IPS-18a (cell line): ENCODE results near the gene ST3GAL2.
"Not testable (repeated sequence)": the region's sequence is repeated elsewhere in the genome, so short reads cannot be mapped to it uniquely, and the experiment has no call there.

Experiments used
- H3K27ac ChIP-seq: one replicate; pipeline ENCODE4 v1.5.1; 2013; ENCODE audit warnings: low read length
- H3K27me3 ChIP-seq: one replicate; pipeline ENCODE4 v1.6.1; 2013; ENCODE audit warnings: mild to moderate bottlenecking, low read length; ENCODE audit not compliant: control insufficient read depth, insufficient read depth
- H3K36me3 ChIP-seq: one replicate; pipeline ENCODE4 v1.6.1; 2013; ENCODE audit warnings: low read depth, low read length; ENCODE audit not compliant: control insufficient read depth
- H3K4me1 ChIP-seq: one replicate; pipeline ENCODE4 v1.6.1; 2013; ENCODE audit warnings: low read depth, low read length; ENCODE audit not compliant: control insufficient read depth
- H3K4me3 ChIP-seq: one replicate; pipeline ENCODE4 v1.5.1; 2013; ENCODE audit warnings: low read length
- H3K9ac ChIP-seq: one replicate; pipeline ENCODE4 v1.6.1; 2013; ENCODE audit warnings: mild to moderate bottlenecking, low read length, moderate library complexity
- H3K9me3 ChIP-seq: one replicate; pipeline ENCODE4 v1.6.1; 2013; ENCODE audit warnings: low read depth, low read length; ENCODE audit not compliant: control insufficient read depth

Gene ST3GAL2

DNA sequence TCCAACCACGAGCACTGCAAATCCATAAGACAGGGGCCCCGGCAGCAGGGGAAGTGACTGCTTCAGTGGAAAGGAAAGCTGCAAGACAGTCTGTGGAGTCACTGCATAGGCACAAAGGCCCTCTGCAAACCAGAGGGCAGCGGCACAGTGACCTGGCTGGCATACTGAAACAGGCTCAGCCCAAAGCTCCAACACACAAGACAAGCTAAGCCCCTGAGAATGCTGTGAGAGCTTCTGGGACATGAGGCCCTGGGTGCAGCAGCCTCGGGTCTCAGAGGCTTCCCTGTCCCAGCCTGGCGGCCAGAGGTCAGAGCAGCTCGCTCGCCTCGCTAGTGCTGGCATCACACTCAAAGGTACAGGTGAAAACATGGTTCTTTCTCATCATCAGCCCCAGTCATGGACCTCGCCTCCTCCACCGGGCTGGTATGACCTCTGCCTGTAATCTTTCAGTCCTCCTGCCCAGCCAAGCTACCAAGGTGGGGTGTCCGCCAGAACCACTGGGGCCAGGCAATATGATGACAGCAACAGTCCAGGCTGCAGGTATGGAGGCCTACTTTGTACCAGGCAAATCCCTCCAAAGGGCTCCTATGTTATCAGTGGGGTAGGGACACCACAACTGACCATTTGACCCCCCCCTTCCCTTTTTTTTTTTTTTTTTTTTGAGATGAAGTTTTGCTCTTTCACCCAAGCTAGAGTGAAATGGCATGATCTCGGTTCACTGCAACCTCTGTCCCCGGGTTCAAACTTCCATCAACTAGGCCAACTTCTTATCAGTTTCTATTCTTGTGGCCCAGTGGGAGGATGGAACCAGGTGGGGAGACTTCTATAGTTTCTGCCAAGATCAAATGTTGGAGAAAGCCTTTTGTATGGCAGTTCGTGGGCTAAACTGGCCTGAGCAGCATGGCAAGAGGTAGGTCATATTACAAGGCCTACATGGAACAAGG lies 19.2 kb downstream of the ST3GAL2 start:
- H3K36me3 ChIP-seq, result peaks cover under 1% of the 10 kb centered on the region
- H3K27ac ChIP-seq, result no peak overlapping the region
- H3K9ac ChIP-seq, result no peak overlapping the region
- H3K9me3 ChIP-seq, result no peaks in the 10 kb centered on the region
- no peak overlapping the region for H3K4me3 ChIP-seq
- peaks cover 29% of the 10 kb centered on the region for H3K4me1 ChIP-seq
- H3K27me3 ChIP-seq, result no peaks in the 10 kb centered on the region

DNA sequence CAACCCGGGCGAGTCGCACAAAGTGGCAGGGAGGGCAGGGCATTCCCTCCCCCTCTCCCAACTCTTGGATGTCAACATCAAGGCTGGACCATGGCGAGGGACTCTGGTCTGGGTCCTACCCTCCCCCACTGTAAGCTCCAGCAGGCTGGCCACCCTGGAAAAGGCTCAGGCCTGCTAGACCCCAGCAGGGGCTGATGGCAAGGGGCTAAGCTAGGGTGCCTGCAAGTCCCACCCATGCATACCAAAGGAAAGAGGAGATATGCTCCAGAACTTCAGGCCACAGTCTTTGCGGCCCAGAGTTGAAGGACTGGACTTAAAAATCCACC lies 19.9 kb downstream of the ST3GAL2 start:
- H3K9me3 ChIP-seq, result no peaks in the 10 kb centered on the region
- H3K4me3 ChIP-seq, result no peak overlapping the region
- H3K27ac ChIP-seq, result no peak overlapping the region
- H3K27me3 ChIP-seq, result no peaks in the 10 kb centered on the region
- H3K36me3 ChIP-seq, result no peaks in the 10 kb centered on the region
- H3K9ac ChIP-seq, result no peak overlapping the region
- peaks cover 29% of the 10 kb centered on the region for H3K4me1 ChIP-seq

DNA sequence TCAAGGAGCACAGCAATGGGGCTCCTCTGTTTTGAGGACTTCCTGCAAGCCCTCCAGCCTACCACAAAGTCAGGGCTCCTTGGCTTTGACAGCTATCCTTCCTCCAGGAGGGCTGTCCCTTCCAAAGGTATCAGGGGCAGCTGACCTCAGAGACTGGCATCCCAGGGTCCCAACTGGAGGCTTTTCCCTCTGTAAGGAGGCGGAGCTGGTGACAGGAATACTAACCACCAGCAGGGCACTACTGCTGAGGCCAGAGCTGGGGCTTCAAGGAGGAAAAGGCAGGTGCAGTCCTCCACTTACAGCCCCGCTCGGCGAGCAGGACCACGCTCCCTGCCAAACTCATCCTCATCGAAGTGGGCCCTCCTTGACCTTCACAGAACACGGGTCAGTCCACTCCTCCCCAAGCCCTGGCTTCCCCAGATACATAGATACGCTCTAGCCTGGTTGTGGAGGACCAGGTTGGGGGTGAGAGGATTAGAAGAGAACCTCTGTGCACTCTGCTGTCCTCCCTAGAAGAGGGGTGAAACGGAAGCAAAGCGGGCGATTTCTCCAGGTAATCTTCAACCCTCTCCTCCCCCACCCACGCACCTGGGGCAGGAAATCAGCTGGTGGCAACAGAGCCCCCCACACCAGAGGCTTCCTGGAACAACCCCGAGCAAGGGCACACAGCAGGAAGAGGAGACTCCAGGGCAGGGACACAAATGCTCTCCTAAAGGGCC lies 20.5 kb downstream of the ST3GAL2 start:
- Histone ChIP-seq H3K4me1 (peaks cover 29% of the 10 kb centered on the region), H3K4me3 (no peak overlapping the region), H3K27me3 (no peaks in the 10 kb centered on the region), H3K9ac (no peak overlapping the region), H3K27ac (no peak overlapping the region), H3K9me3 (no peaks in the 10 kb centered on the region), H3K36me3 (no peaks in the 10 kb centered on the region)

DNA sequence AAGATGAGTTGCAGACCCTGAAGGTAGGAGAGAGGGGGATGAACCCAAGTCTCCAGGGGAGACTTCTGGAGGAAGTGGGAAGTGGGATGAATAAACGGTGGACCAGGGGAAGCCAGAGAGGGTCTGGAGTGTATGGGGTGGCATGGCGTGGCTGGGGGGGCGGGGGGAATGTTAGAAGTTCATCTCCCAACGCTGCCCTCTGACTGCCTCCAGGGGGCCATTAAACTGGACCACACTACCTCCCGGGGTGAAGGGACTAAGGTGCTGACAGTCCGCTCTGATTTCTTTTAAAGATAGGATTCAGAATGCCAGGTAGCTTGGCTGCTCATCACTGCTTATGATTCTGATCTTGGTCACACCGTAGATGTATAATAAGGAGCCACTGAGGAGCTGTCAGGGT lies 21.2 kb downstream of the ST3GAL2 start:
- no peaks in the 10 kb centered on the region for H3K9me3 ChIP-seq
- H3K27ac ChIP-seq, result no peak overlapping the region
- no peak overlapping the region for H3K9ac ChIP-seq
- H3K36me3 ChIP-seq, result no peaks in the 10 kb centered on the region
- no peak overlapping the region for H3K4me3 ChIP-seq
- H3K4me1 ChIP-seq, result peaks cover 29% of the 10 kb centered on the region
- no peaks in the 10 kb centered on the region for H3K27me3 ChIP-seq

DNA sequence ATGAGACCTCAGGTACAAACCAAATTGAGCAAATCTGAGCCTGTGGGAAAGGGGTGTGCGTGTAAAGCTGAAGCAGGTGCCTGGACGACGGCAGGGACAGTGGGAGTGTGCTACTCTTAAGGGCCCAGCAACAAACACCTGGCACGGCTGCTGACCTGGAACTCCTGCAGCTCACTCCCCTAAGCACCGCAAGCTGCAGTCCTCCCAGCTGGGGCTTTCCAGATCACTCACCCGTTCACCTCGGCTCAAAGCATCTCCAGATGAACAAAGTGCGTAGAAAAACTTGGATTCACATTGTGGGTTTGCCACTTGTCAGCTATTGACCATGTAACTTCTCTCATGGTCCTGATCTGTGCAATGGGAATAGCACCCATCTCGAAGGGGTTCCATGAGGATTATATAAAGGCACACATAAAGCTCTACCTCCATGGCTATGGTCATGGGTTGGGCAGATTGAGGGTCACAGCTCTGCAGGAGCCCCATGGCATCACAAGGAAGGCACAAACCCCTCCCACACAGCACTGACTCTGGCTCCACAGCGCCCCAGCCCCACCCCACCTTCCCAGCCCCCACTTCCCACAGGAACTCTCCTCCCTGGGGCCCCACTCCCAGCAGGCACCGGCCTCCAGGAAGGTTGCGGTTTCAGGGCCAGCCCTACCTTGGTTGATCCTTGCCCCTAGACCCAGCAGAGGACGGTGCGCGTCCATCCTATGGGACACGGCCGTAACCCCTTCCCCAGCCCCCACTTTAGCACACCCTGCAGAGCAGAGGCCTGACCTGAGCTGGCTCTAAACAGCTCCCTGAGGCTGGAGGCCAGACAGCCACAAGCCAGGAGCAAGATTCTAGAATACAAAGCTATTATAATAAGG lies 21.9 kb downstream of the ST3GAL2 start:
- Histone ChIP-seq H3K36me3 (no peaks in the 10 kb centered on the region), H3K9me3 (no peaks in the 10 kb centered on the region), H3K4me1 (peaks cover 29% of the 10 kb centered on the region), H3K9ac (no peak overlapping the region), H3K27ac (no peak overlapping the region), H3K27me3 (no peaks in the 10 kb centered on the region), H3K4me3 (no peak overlapping the region)

DNA sequence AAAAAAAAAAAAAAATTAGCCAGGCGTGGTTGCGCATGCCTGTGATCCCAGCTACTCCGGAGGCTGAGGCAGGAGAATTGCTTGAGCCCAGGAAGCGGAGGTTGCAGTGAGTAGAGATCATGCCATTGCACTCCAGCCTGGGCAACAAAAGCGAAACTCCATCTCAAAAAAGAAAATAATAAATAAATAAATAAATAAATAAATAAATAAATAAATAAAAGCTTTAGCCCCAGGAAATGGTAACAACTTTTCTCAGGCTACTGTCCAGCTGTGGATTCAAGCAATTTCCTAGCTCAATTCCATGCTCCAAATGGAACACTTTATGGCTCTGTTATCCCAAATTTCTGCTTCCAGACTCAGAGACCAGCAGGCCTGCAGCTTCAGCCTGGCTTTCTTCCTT lies 25.3 kb downstream of the ST3GAL2 start:
- H3K4me3 ChIP-seq, H3K9ac ChIP-seq, H3K4me1 ChIP-seq, H3K36me3 ChIP-seq, H3K9me3 ChIP-seq, H3K27ac ChIP-seq, H3K27me3 ChIP-seq: not testable (repeated sequence)

DNA sequence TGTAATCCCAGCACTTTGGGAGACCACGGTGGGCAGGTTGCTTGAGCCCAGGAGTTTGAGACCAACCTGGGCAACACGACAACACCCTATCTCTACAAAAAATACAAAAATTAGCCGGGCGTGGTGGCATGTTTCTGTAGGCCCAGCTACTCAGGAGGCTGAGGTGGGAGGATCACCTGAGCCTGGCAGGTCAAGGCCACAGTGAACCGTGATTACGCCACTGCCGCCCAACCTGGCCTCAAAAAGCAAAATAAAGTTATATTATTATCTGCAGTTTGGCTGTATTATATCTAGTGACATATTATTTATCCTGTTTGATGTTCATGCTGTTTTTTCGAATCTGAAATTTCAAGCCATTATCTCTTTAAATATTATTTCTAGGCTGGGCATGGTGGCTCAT lies 26.5 kb downstream of the ST3GAL2 start:
- Histone ChIP-seq H3K27me3 (no peaks in the 10 kb centered on the region), H3K4me3 (no peak overlapping the region), H3K27ac (no peak overlapping the region), H3K9ac (no peak overlapping the region), H3K9me3 (no peaks in the 10 kb centered on the region), H3K36me3 (no peaks in the 10 kb centered on the region), H3K4me1 (peaks cover 10% of the 10 kb centered on the region)

DNA sequence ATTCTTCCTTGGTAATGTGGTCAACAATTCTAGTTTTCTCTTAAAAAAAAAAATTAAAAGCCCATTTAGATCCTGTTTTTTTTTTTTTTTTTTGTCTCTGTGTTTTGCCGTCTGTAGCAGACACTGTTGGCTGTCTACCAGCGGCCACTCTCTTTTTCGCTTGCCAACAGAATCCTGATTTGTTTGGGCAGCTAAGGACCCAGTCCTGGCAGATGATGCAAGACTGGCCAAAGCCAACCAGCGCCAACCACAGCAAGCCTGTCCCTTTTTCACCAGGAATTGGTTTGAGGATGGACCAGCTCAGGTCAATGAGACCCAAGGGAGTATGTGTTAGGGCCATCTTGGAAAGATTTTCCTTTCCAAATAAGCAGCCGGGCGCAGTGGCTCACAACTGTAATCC lies 28.2 kb downstream of the ST3GAL2 start:
- Histone ChIP-seq H3K9ac (no peak overlapping the region), H3K4me1 (peaks cover 7% of the 10 kb centered on the region), H3K27ac (no peak overlapping the region), H3K4me3 (no peak overlapping the region), H3K36me3 (no peaks in the 10 kb centered on the region), H3K9me3 (no peaks in the 10 kb centered on the region), H3K27me3 (no peaks in the 10 kb centered on the region)

DNA sequence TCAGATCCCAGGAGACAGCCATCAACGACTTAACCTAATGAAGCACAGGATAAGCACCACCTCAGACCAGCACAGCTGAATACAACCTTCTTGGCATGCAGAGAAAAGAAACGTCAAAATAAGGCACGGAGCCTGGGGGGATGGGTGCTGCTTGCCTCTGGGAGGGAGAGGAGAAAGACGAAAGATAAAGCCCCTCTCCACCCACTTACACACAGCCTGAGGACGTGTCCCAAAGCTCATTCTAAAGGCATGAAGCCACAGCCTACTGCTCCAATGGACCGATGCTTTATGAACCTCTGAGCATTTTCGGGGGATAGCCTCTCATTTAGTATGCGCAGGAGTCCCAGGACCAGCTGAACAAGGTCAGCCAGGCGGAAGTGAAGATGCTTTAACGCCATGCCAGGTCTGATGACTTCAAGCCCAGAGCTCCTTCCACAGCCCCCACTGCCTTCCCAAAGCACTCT lies 31.1 kb downstream of the ST3GAL2 start:
- Histone ChIP-seq H3K27me3 (no peaks in the 10 kb centered on the region), H3K4me1 (peaks cover 7% of the 10 kb centered on the region), H3K9ac (no peak overlapping the region), H3K4me3 (no peak overlapping the region), H3K36me3 (no peaks in the 10 kb centered on the region), H3K9me3 (no peaks in the 10 kb centered on the region), H3K27ac (no peak overlapping the region)

DNA sequence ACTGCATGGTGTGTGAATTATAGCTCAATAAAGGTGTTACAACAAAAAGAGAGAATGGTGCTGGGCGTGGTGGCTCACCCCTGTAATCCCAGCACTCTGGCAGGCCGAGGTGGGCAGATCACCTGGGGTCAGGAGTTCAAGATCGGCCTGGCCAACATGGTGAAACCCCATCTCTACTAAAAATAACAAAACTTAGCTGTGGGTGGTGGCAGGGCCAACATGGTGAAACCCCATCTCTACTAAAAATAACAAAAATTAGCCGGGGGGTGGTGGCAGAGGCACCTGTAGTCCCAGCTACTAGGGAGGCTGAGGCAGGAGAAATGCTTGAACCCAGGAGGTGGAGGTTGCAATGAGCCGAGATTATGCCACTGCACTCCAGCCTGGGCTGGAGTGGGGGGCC lies 32.8 kb downstream of the ST3GAL2 start:
- not testable (repeated sequence) for H3K4me3 ChIP-seq, H3K27me3 ChIP-seq, H3K36me3 ChIP-seq, H3K4me1 ChIP-seq, H3K27ac ChIP-seq, H3K9me3 ChIP-seq, H3K9ac ChIP-seq

DNA sequence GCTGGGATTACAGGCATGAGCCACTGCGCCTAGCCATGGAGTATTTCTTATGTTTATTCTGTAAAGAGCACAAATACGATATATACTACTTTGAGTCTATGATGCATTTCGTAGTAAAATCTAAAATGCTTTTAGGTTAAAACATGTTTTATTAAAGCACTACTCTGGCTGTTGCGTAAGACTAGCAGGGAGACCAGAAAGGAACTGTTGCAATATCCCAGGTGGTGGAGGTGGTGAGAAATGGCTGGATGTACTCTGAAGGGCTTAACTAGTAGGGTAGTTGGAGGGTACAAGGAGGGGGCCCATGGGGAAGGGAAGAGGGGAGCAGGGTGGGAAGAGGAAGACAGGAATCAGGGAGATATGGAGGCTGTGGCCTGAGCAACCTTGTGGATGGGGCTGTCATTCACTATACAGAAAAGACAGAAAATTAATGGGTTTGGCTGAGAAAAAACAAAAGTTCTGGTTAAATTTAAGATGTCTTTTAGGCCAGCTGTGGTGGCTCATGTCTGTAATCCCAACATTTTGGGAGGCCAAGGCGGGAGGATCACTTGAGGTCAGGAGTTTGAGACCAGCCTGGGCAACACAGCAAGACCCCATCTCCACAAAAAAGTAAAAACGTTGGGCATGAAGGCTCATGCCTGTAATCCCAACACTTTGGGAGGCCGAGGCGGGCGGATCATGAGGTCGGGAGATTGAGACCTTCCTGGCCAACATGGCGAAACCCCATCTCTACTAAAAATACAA lies 35.8 kb downstream of the ST3GAL2 start:
- no peak overlapping the region for H3K27ac ChIP-seq
- H3K36me3 ChIP-seq, result peaks cover 15% of the 10 kb centered on the region
- H3K4me1 ChIP-seq, result peaks cover 5% of the 10 kb centered on the region

More for the DNA sequence above, 35.8 kb downstream of the ST3GAL2 start:
- H3K9ac ChIP-seq, result no peak overlapping the region
- no peaks in the 10 kb centered on the region for H3K27me3 ChIP-seq
- H3K4me3 ChIP-seq, result no peak overlapping the region
- H3K9me3 ChIP-seq, result no peaks in the 10 kb centered on the region
